ENCODE data around the gene NBPF4. TPM values are rescaled to one million over a fixed set of nuclear protein-coding genes. Genes with fewer than 3 reads are reported as not detected.
A peak's percentile ranks its signal among the peaks of the same experiment; 100 is the strongest.
"Not testable (repeated sequence)": the region's sequence is repeated elsewhere in the genome, so short reads cannot be mapped to it uniquely, and the experiment has no call there.

Gene NBPF4
- total RNA-seq, 2 donors from 2014 or later = not detected

- H3K4me1 ChIP-seq; intact Hi-C loops (cut with DNase I); H3K36me3 ChIP-seq (replicated peaks in 1 of 2; ENCODE audit: insufficient read depth in 1 of 2, low read depth in 2 of 2); H3K27ac ChIP-seq; H3K27me3 ChIP-seq; H3K9me3 ChIP-seq; DNase-seq; H3K4me3 ChIP-seq; ATAC-seq: not testable (repeated sequence)
- no CpG with 5 or more reads among the region's 3 CpGs for WGBS, 2 donors
Measured at GRCh38 chr1:108229976-108230375, 13.9 kb downstream of the NBPF4 start.

GRCh38 chr1:108227772-108228171 is 16.1 kb downstream of the NBPF4 start:
- H3K36me3 ChIP-seq (replicated peaks in 1 of 2; ENCODE audit: insufficient read depth in 1 of 2, low read depth in 2 of 2); H3K4me1 ChIP-seq; H3K9me3 ChIP-seq; ATAC-seq; H3K27ac ChIP-seq; H3K27me3 ChIP-seq; DNase-seq; intact Hi-C loops (cut with DNase I); H3K4me3 ChIP-seq: not testable (repeated sequence)
- WGBS, 2 donors = no CpG with 5 or more reads among the region's 7 CpGs

DNA sequence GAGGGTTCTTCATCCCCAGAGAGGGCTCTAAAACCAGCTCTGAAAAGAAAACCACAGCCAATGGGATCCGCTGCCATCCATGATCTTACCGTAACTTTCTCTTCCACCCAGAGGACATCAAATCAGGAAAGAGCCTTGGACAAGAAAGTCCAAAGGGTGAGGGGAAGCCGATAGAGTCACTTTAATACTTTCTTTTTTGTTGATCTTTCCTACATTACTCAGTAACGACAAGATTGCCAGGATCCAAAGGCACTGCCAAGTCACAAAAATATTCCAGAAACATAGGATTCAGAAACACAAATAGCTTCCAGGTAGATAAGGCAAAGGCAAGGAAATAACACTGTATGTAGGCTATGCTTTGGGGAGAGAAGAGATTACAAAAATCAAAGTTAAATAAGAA is 17.0 kb downstream of the NBPF4 start:
- WGBS, 2 donors = 14% methylated on average over 1 of the region's 4 CpGs; no CpG with 5 or more reads in 1 of the 2 donors
- H3K9me3 ChIP-seq; H3K27me3 ChIP-seq; DNase-seq; H3K36me3 ChIP-seq (replicated peaks in 1 of 2; ENCODE audit: insufficient read depth in 1 of 2, low read depth in 2 of 2); ATAC-seq; H3K27ac ChIP-seq; H3K4me1 ChIP-seq; intact Hi-C loops (cut with DNase I); H3K4me3 ChIP-seq: not testable (repeated sequence)

DNA sequence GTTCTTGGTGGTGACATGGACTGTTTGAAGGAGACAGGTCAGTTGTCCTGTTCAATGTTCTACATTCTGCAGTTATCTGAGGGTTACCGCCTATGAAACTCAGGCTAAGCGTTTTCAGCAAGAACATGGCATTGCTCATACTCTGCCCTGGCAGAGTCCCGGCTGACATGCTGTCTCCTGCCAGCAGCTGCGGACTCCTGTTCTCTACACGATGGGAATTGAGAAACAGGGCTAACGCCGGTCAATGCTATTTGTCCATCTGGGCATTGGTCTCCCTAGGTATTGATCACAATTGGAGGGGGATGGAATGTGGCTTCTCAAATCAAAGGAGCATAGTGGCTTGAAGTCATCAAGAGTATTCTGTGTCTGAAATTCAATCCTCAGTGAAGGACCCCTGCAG is 20.6 kb downstream of the NBPF4 start:
- H3K9me3 ChIP-seq; H3K4me1 ChIP-seq; H3K4me3 ChIP-seq; H3K27me3 ChIP-seq; ATAC-seq; H3K36me3 ChIP-seq (replicated peaks in 1 of 2; ENCODE audit: insufficient read depth in 1 of 2, low read depth in 2 of 2); DNase-seq; H3K27ac ChIP-seq; intact Hi-C loops (cut with DNase I): not testable (repeated sequence)
- 69 to 87% methylated on average over 4 to 7 of the region's 7 CpGs for WGBS, 2 donors

- H3K27ac ChIP-seq; H3K36me3 ChIP-seq (replicated peaks in 1 of 2; ENCODE audit: insufficient read depth in 1 of 2, low read depth in 2 of 2); H3K4me3 ChIP-seq; H3K9me3 ChIP-seq; ATAC-seq; H3K4me1 ChIP-seq; DNase-seq; intact Hi-C loops (cut with DNase I); H3K27me3 ChIP-seq: not testable (repeated sequence)
- 73 to 75% methylated on average over 14 of the region's 14 CpGs for WGBS, 2 donors
Measured at GRCh38 chr1:108217515-108218174, 26.2 kb downstream of the NBPF4 start.

DNA sequence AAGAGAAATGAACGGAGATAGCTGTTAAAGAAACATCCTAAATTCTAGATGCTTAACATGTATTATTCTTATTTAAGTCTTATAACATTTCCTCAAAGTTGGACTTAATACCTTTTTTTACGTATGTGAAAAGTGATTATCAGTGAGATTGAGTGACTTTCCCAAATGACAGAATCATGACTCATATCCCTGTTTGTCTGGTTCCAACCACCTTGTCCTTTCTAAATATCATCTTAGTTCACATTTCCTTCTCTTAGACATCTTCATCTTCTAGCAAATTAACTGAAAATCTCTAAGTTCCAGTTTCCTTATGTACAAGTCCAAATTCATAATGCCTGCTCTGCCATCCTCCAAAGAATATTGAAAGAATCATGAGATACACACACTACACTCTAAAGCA is 26.9 kb downstream of the NBPF4 start:
- intact Hi-C loops (cut with DNase I); H3K4me1 ChIP-seq: not testable (repeated sequence)
- WGBS, 2 donors = 39 to 48% methylated on average over 2 of the region's 2 CpGs

DNA sequence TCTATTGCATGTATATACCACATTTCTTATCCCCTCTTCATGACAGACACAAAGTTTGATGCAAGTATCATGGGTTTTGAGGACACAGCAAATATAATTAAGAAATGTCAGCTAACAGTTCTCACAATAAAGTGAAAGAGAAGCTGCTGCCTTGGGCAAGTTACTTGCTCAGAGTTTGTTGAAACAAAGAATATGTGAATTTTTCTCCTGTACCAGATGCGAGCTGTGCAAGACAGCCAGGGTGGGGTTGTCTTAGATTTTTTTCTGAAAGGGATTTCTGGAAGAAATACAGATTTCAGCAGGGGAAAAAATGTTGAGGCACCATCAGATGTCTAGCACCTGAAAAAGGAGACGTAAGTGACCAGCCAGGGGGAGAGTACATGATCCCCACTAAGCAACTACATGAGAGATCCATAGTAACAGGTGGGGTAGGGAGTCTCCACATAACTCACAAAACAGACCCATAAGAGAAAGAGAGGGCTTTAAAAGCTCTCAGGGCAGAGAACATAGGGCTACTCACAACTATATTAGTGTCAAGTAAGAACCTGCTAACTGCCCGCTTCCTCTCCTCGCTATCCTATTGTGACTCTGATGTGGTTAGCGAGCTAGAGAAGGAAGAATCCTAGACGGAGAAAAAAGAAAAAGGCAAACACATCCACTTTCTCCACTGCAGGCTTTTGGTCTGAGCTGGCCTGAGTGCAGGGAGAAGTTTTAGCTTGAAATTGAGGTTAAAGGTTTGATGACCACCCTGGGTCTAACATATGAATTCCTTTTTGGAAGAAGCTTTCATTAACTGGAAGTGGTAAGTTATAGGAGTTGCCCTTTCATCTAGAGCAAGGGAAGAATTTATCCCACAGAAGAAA is 27.6 kb downstream of the NBPF4 start:
- not testable (repeated sequence) for H3K36me3 ChIP-seq (replicated peaks in 1 of 2; ENCODE audit: insufficient read depth in 1 of 2, low read depth in 2 of 2)

More for the DNA sequence above, 26.9 kb downstream of the NBPF4 start:
- not testable (repeated sequence) for H3K9me3 ChIP-seq; H3K4me3 ChIP-seq; DNase-seq; H3K36me3 ChIP-seq (replicated peaks in 1 of 2; ENCODE audit: insufficient read depth in 1 of 2, low read depth in 2 of 2); ATAC-seq; H3K27ac ChIP-seq; H3K27me3 ChIP-seq

DNA sequence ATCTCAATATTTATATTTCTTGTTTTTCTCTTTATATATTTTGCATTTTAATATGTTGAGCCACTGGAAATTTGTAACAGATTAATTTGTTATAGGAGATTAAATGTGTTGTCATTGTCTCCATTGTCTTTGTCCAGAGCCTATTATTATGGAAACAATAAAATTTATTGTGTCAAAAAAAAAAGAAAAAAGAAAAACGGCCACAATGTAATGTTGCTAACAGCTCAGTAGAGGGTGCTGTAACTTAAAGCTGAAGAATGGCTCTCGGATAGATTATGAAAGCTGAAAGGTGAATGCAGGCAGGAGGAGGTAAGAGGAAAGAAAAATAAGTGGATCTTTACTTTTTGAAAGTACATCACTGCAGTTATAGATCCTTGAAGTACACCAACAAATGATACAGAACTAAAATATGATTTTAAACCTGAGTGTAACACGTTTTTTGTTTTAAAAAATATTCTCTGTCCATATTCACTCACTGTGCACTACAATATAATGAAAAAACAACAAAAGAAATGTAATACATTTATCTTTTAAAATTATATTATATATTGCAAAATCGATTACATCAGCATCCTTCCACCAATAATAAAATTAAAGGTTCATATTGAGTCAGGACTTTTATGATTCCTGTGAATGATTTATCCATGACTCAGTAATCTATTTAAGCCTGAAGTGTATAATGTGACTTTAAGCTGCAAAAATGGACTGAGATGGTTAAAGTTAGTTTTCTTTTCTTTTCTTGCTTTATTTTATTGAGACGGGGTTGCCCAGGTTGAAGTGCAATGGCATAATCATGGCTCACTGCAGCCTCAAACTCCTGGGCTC is 29.0 kb downstream of the NBPF4 start:
- H3K36me3 ChIP-seq (replicated peaks in 1 of 2; ENCODE audit: insufficient read depth in 1 of 2, low read depth in 2 of 2); H3K27ac ChIP-seq; H3K9me3 ChIP-seq; H3K4me1 ChIP-seq; intact Hi-C loops (cut with DNase I); DNase-seq; H3K27me3 ChIP-seq; H3K4me3 ChIP-seq: not testable (repeated sequence)
- 9 to 11% methylated on average over 5 of the region's 5 CpGs for WGBS, 2 donors
- TF ChIP-seq CTCF (IDR thresholded peaks at IDR 0.05) = peak in 5 of 7 experiments; percentile 37 to 78 (median 49)
- ATAC-seq = peak; percentile 67

More for the DNA sequence above, 27.6 kb downstream of the NBPF4 start:
- H3K27me3 ChIP-seq; H3K27ac ChIP-seq; ATAC-seq; intact Hi-C loops (cut with DNase I); H3K4me3 ChIP-seq; H3K4me1 ChIP-seq; H3K9me3 ChIP-seq; DNase-seq: not testable (repeated sequence)
- 59 to 71% methylated on average over 6 of the region's 6 CpGs for WGBS, 2 donors
